CD4-positive, alpha-beta T cell treated with Interferon alpha-2 for 1 hour (primary cell): Measurements from ENCODE around the gene ENGASE.

Experiments
- DNase-seq, 2 donors: peaks; one replicate each; pipeline ENCODE4 v3.0.0-alpha.2; 2020 to 2022

ENGASE gene

DNA sequence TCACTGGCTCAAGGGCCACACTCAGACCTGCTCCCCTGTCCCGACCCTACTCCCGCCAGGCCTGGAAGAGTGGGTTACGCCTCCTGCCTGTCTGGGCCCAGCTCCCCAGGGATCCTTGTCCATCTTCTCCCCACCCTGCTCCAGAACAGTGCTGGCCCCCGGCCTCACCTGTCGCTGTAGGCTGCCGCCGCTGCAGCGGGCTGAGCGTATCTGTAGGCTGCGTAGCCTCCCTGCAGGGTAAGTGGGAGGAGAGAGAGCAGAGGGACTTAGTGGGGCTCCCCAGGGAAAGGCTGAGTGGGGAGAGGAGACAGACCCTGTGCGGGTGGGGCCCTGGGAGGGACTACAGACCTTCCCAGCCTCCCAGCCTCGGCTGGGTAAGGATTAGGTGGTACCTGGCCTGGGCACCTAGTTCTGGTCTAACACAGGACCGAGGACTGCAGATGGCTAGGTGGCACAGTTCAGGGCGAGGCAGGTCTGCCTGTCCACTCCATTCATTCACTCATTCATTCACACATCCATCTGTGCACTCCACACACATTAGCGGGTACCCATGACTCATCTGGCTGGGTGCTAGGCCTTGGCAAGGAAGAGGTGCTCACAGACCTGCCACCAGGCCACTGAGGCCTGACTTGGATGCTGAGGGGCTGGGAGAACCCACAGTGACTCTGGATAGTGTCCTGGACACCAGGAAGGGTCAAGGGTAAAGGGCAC is 20.9 kb downstream of the ENGASE start:
- DNase-seq, result no peak

DNA sequence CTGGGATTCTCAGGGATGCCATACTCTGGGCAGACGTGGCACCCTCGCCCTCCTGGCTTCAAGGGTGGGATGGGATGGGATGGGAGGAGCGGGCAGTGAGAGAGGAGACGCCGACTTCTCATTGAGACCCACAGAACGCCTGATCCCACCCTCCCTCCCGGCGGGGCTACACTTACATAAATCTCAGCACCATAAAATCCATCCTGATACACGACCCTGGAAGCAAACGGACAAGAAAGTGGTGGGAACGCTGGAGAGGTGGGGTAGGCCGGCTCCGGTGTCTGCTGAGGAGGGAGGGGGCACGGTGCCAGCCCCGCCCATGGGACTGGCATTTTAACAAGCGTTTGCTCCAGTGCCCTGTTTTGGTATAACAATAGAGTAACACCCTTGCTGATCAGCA is 21.9 kb downstream of the ENGASE start:
- DNase-seq, result no peak

DNA sequence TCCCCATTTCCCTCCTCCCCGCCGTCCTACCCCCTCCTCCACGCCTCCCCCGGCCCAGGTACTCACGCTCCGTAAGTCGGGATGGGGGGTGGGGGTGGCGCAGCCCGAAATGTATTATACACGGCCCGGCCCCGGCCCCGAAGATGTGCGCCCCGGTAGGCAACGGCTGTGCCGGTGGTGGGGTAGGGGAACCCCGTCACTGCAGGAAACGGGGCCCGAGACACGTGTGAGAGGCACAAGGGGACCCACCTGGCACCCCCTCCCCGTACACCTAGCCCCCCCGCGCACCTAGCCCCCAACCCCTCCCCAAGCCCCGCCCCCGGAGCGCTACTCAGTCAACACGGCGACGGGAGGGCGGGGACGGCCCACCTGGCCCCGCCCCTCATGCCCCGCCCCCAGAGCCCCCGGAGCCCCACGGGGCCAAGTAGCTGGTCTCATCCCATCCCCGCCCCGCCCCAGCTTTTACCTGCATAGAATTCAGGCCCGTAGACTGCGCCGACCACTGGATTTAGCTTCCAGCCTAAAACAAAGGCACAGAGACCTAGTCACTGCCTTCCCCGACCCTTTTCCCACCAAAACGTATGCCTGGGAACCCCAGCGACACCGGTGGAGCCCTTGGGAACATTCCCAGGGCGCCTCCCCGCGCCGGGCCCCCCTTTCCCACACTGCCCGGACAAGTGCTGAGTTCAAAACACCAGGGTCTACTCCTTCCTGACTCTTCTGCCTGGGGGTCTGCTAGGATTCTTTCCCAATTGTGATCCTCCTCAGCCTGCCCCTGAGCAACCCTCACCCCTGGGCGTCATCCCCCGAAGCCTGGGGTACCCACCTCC is 22.8 kb downstream of the ENGASE start:
- no peak for DNase-seq

DNA sequence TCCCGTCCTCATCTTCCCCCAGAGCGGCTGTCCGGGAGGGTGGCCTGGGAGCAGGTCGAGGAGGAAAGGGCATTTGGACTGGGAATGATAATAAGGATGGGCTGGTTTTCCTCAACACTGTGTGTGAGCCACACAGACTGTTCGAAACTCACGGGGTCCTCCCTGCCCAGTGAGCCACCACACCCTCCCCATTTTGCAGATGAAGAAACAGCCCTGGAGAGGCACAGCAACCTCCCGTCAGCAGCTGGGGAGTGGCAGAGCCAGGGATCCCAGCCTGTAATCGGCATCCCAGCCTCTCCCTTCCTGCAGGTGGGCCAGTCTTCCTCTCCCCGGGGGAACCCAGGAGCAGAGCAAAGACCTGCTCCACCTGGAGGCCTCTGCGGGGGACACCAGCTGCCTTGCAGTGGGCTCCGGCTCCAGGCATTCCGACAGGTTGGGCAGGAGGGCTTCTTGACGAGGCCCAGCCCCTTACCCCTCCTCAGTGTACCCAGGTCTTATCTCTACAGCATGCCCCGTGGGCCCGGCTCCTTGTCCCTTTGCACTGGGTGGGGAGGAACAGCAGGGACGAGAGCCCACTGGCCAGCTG is 23.8 kb downstream of the ENGASE start:
- no peak for DNase-seq

DNA sequence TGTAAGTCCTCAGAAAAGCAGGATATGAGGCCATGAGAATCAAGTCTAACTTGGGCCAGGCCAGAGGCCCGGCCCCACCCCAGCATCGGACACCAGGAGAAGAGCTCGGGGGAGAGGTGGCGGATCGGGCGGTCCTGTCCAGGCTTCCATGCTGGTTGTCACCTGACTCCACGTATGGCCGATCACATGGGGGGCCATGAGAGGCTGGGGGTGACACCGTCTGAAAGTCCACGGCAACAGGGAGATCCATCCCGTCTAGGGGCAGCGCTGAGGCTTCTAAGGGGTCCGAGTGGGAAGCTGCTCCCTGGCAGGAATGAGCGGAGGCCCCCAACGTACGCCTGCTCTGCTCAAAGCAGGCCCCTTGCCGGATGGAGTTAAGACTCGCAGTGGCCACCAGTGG is 25.8 kb downstream of the ENGASE start:
- no peak for DNase-seq

DNA sequence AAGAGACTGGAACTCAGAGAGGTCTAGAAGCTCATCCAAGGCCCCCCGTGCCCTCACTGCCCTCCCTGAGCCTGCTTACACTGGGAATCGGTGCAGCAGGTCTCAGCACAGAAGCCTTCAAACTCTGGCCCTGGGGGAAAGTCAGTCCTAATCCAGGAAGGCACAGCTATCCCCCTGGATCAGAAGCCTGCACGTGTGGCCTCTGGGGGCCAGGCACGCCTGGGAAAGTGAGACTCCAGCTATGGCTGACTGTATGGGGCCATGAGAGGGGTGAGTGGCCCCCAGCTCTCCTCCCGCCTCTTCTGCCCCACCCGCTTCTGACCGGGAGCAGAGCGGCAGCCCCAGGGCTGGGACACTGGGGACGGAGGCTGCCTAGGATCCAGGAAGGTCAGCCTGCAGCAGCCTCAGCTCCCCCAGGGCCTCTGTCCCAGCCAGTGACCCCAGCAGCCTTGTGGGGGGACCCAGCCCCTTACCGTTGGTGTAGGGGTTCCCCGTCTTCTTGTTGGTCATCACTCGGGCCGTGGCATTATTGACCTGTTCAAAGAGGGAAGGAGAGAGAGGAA is 26.6 kb downstream of the ENGASE start:
- no peak for DNase-seq

DNA sequence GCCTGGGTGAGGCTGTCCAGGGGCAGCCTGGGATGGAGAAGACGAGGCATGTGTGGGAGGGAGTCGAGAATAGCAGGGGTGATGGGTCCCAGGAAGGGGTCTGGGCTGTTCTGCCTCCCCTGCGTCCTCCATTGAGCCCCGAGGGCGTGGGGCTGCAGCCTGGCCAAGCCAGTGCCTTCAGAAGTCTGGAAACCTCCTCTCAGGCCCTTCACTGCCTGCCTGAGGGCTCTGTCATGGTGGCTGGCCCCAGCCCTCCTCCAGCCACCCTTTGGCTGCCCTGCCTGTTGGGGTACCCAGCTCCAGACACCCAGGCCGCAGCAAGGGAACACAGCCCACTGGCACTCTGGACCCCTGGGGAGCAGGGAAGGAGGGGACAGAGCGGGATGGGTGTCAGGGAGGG is 27.6 kb downstream of the ENGASE start:
- no peak for DNase-seq

DNA sequence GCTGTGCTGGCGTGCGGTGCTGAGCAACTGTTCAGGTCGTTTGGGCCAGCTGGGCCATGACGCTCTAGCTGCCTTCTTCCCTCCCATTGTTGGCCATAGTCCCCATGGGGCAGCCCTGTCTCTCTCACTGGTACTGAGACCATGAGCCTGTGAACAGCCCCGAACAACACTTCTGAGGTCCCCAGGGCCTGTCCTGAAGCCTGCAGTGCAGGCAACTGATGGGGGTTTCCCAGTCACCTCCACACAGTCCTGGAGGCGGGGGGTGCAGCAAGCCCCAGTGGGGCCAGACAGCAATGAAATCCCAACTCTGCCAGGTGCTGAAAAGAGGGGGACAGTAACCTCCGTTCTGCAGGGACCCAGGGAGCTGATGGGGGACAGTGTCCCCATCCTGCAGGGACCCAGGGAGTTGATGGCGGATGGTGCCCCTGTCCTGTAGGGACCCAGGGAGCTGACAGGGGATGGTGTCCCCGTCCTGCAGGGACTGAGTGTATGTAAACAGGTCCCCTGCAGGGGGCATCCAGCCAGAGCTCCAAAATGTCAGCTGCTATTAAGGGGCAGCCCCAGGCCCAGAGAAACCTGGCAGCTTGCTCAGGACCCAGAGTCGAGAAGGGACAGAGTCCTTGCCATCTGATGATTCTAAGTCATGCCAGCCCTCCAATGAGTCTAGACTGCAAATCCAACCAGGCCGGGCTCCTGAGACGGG is 30.4 kb downstream of the ENGASE start:
- DNase-seq, result no peak

DNA sequence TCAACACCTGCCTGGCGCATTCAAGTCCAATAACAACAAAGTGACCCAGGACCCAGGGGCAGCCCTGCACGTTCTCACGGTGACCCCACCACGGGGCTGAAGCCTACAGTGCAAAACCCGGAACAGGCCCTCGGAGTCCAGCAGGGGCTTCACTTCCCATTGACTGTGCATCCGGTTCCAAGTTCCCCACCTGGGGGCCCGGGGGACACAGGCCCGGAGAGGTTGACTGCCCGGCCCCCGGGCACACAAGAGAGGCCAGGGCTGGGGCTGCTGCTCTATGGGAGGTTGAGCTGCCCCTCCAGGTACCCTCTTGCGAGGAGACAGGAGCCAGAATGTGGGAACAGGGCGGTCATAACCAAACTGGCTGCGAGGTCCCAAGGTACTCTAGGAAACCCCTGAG is 31.3 kb downstream of the ENGASE start:
- DNase-seq, result no peak

DNA sequence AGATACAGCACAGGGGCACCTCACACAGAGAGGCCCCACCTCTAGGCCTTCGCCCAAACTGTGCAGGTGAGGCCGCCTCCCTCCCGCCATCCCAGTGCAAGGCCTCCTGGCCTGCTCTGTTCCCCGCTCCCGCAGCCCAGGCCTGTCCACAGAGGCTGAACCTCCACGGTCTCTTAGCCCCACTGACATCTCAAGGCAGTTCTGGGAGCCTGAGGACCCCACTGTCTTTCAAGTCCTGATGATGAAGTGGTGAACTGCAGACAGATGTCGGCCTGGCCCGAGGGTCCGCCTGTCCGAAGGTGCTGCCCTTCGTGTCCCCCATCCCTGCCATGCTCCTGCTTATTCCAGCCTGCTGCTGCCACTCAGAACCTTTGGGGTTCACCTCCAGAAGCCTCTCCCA is 32.3 kb downstream of the ENGASE start:
- no peak for DNase-seq

DNA sequence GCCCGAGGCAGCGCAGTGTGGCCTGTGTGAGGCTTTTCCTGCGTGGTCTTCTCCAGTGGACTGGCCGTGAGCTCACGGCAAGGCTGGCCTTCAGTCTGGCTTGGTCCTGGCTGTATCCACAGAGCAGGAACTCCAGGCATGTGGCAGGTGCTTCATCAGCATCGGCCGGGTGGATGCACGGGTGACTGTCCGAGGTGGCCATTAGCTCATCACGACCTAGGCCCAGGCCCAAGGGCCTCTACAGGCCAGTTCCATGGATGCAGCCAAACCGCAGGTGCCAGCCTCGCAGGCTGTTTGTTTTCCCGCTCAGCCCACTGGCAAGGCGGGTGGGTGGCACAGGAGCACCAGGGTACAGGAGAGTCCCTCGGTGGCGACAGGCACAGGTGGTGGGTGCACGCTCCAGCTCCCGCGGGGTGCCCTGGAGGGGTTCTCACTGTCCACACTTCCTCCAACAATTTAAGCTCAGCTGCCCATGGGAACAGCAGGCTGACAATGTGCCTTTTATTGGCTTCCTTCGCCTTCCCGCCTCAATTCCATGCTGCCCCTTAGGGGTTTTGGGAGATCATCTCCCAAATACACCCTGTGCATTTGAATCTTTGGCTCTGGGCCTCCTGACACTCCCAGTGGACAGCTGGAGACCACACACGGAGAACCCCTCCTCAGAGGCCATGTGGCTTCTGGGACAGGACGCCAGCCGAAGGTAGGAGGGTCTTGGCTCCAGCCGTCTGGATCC is 33.0 kb downstream of the ENGASE start:
- no peak for DNase-seq

DNA sequence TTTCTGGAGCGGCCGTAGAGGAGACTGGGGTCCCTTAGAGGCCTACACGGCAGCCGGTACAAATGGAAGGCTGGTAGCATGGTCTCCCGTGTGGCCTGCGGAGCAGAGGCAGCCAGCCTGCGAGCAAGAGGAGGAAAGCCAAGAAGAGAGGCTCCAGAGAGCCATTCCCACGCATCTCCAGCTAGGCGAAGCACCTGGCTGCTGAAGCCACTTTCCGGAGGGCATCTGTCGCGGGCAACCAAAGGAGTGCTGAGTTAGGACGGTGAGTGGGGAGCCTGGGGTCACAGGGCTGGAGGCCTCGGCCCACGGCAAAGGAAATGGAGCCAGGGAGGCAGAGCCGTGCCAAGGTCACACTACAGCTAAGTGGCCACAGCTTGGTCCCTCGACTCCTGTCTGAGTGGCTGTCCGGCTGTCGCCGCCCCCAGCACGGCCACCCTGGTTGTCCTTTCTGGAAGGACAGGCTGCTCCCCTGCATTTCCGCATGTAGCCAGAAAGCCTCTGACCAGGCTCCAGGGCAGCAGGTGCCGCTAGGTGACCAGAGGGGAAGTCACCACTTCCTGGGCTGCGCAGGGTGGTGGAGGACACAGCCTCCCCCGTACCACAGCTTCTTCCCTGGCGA is 33.7 kb downstream of the ENGASE start:
- no peak for DNase-seq

DNA sequence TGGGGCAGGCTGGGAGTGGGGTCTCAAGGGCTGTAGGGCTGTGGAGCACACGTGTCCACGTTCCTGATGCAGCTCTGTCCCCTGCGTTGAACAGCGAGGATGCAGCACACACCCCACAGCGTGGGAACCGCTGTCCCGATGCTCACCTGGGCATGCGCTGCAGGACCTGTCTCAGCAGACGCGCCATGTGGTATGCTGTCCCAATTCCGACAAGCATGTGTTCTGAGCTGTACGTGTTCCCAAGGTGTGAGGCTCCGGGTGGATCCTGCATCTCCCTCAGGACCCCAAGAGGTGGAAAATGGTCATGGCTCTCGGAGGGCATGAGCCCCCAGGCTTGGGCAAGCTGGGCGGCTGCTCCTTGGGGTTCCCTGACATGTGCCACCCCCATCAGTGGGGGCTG is 34.2 kb downstream of the ENGASE start:
- no peak for DNase-seq

DNA sequence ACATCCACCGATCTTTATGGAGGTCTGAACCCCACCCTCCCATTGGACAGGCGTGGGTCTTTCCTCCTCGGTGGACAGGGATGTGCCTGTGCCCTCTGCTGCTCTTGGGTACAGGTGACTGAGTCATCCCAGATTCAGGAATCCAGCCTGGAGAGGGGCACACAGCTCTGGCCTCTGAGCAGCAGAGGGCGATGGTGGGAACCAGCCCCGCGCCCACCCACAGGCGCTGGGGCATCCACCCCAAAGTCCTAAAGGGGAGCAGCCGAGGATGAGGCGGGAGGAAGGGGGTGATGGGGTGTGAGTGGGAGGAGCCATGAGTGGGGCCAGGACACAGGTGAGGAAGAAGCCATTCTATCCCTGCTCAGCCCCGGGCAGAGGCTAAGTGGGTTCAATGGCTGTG is 35.0 kb downstream of the ENGASE start:
- DNase-seq, result no peak

DNA sequence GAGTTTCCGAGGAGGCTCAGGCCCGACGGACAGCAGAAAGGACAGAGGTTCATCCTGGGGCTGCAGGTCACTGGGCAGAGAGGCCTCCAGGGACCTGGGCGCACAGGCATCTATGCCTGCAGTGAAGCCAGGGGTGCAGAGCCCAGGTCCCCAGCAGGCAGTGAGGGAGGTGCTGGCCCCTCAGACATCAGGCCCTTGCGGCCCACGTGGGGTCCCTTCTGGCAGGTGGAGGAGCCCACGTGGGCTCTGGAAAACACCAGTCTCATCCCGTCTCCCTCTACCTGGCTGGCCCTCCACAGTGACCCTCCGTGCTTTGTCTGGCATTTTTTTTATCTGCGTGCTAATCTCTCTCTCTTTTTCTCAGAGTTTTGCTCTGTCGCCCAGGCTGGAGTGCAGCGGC is 36.5 kb downstream of the ENGASE start:
- DNase-seq, result no peak

DNA sequence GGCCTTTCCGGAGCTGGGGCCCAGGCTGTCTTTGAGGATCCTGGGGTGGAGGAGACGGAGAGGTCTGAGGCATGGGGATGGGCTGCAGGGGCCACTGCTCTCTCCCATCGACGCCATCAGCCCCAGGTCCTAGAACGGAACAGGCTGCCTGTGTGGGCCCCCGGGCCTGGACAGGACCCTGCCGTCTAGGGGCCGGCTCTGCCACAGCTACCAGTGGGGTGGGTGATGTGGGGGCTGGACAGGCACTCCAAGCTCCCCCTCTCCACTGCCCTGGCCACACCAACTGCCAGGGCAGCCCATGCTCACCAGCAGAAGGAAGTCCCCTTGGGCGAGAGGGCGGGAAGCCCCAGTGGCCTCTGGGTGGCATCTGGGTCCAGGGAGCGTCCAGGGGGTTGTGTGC is 37.8 kb downstream of the ENGASE start:
- no peak for DNase-seq

DNA sequence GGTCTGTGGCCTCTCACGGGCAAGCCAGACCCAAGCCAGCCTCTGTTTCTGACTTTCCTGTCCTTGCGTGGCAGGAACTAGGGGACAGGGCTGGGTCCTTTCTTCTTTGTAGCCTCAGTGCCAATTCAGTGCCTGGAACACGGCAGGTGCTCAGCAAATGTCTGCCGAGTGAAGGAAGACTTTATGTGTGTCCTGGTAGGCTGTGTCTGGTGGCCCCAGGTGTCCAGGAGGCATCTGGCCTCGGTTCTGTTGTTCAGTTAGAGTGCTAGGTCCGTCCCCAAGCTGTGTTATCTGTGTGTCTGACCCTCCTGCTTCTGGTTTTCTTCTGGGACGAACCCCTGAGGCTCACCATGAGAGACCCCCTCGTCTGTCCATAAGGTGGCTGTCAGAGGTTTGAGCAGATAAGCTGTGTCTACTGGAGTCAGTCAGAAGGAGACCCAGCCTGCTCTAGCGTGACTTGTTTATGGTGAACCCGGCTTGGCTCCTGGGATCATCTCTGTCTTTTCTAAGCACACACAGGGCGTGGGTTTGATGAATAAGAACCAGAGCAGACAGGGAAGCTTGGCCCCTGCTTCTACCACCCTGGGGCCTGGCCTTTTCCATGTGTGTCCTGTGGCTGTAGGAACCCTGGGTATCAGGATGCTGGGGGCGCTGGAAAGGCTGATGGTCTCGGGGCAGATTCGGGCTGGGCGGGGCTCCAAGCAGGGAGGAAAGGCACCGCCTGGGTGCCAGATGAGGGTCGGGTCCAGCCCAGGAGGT is 39.3 kb downstream of the ENGASE start:
- DNase-seq, result no peak

DNA sequence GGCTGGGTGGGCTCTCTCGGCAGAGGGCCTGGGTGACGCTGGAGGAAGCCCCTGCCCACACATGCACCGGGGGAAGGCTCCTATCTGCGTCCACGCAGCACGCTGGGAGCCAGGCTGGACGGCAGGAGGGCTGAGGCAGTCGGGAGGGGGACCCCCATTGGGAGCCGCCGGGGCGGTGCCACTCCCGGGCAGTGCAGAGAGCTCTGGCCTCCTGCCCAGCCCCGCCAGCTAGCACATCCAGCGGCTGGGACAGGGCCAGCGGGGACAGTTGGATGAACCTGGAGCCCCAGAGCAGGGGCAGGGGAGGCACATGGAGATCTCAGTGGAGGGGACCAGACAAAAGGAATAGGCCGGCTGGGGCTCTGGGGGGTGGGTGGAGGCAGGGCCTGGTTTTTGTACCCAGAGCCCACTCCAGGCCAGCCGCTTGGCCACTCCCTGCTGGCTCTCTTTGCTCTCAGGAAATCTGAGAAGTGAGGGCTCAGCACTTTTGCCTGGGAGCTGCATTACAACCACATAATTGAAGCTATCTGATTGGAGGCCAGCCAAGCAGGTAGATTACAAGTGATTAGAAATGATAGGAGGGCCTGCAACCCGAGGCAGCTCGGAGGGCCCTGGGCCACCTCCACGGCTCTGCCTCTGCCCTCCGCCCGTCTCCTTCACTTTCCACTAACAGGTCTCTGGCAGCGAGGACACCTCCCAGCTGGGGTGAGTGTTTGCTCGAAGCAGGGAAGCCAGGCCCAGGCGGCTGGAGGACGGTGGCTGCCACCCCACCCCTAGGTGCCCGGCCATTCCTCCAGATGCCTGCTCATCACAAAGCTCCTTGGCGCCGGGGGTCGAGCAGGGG is 40.1 kb downstream of the ENGASE start:
- DNase-seq, result no peak

DNA sequence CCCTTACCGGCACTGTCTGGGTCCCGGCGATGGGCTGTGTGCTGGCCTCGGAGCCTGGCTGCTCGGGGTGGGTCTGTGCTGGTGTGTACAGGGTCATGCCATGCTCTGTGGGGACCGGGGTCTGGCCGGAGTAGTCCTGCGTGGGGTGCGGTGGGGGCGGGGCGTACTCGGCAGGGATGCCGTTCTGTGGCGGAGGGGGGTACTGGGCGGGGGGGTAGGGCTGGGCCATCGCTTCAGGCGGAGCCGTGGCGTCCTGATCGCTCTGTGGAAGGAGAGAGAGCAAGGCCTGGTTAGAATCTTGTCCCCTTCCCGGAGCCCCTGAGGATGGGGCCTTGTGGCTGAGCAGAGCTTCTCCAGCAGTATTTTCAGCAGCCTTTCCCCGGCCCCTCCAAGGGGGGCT is 40.9 kb downstream of the ENGASE start:
- DNase-seq, result no peak
